Liver (tissue), 2 donors: Measurements from ENCODE around the gene GRM3.

Experiments used
- CTCF ChIP-seq: fragments of 150-350 bp; IDR thresholded peaks from 2 replicates; pipeline ENCODE4 v1.5.1; 2017; ENCODE audit warnings: improper control_type of control experiment, low read depth, low read length; ENCODE audit not compliant: missing input control
- FOXA1 ChIP-seq: IDR thresholded peaks from 2 replicates; pipeline ENCODE4 v1.6.1; 2016; ENCODE audit warnings: antibody characterized with exemption
- REST ChIP-seq: IDR thresholded peaks from 2 replicates; pipeline ENCODE4 v1.6.1; 2016; ENCODE audit warnings: antibody characterized with exemption, mild to moderate bottlenecking
- TF ChIP-seq, protein P1 (sequence below): IDR thresholded peaks from 2 replicates; pipeline ENCODE4 v1.6.1; 2016; ENCODE audit warnings: antibody characterized with exemption
- donor health status: healthy.

DNA sequence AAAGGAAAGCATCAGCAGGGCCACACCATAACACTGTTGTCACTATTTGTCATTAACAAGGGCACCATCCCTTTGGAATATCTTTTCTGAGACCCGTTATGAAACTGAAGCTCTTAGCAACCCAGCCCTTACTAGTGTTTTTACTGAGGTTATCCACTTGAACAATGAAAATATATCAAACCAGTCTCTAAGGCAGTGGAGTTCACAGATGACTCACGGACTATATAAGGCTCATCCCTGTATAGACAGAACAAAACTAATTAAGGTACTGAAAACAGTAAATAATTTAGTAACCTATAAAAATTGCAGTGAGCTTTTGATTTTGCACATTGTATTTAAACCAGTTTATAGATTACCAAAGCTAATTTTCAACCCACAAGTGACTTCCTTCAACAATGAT is 219.7 kb downstream of the GRM3 start:
- TF ChIP-seq FOXA1 (no peak), CTCF (no peak), REST (no peak)
- TF ChIP-seq, protein P1, sequence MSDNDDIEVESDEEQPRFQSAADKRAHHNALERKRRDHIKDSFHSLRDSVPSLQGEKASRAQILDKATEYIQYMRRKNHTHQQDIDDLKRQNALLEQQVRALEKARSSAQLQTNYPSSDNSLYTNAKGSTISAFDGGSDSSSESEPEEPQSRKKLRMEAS, result no peak
